ENCODE measurements around the gene TOR4A.

The TOR4A gene

DNA sequence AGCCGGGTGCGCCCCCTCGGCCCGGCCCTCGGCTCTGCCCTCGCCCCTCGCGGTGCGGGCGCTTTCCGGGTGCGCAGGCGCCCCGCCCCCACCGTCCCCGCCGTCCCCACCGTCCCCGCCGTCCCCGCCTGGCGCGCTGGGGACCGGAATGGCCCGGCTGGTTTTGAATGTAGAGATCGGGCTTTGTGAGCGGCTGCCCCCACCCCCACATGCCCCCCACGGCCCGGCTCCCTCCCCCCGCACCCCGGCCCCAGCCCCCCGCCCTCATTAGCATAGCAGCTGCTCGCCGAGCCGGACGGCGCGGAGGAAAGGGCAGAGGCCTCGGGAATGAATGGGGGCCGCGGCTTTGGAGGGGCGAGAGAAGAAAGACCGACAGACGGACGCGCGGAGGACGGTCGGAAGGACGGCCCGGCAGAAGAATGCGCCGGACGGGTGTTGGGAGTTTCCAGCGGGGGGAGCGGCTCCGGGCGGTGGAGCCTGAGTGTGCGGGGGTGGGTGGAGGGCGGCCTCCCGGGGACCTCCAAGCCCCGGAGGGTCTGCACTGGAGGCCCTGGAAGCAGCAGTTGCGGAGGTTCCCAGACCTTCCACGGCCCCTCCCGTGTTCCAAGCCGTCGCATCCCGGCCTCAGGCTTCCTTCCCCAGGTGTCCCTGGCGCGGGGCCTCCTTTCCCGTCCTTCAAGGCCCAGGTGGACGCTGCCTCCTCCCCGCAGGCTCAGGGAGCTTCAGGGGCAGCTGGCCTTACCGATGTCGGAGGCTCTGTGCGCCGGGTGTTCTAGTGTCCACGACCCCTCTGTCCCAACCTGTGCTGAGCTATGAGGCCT, 18.5 kb downstream of the TOR4A start:
- DNase-seq (ENCODE audit: low read depth) = no peak

DNA sequence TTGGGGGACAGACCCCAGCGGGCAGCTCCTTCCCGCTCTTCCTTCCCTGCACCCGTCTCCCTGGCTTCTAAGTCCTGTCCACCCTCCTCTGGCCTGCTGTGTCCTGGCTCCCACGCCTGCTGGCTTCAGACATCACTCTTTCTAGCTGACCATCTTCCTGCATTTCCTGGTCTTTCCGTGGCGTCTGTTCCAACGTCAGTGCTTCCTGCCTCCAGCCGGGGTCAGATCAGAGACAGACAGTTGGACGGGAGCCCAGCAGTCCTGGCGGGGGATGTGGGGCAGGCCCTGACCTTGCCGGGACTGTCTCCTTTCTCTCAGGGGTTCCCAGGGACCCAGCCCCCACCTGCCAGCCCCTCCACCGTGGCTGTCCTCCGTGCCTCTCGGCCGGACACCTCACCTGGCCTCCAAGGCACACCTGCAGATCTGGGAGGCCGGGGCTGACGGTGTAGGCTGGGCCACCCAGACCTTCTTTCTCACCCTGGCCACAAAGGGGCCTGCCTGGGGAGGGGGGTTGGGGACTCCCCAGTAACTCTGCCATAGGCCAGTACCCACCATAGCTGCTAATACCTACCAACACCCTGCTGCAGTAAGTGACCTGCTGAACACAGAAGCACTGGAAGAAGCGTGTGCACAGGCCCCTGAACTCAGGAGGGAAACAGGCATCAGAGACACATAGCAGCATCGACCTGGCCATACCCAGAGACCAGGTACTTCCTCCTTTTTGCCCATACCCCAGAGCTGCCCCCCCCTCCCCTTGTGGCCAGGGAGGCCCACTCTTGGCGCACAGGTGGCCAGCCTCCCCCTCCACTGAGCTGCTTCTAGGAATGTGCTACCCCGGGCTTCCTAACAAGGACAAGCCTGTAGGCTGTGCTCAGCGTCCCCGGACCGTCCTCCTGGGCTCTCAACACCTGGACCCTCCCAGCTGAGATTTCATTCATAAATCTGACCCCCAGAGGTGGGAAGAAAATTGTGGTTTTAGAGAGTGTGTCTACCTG, 19.4 kb downstream of the TOR4A start:
- no peak for DNase-seq (ENCODE audit: low read depth)

DNA sequence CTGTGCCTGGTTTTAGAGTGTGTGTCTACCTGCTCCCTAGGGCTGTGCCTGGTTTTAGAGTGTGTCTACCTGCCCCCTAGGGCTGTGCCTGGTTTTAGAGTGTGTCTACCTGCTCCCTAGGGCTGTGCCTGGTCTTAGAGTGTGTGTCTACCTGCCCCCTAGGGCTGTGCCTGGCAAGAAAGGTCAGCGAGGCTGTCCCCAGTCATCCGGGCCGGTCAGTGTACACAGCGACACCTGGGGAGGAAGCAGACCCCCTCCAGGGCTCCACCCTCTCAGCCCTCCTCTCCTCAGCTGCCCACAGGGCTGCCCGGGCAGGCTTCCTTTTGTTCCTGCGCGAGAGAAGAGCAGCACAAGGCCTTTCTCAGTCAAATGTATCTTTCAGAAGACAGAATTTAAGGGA, 20.4 kb downstream of the TOR4A start:
- DNase-seq (ENCODE audit: low read depth) = no peak

DNA sequence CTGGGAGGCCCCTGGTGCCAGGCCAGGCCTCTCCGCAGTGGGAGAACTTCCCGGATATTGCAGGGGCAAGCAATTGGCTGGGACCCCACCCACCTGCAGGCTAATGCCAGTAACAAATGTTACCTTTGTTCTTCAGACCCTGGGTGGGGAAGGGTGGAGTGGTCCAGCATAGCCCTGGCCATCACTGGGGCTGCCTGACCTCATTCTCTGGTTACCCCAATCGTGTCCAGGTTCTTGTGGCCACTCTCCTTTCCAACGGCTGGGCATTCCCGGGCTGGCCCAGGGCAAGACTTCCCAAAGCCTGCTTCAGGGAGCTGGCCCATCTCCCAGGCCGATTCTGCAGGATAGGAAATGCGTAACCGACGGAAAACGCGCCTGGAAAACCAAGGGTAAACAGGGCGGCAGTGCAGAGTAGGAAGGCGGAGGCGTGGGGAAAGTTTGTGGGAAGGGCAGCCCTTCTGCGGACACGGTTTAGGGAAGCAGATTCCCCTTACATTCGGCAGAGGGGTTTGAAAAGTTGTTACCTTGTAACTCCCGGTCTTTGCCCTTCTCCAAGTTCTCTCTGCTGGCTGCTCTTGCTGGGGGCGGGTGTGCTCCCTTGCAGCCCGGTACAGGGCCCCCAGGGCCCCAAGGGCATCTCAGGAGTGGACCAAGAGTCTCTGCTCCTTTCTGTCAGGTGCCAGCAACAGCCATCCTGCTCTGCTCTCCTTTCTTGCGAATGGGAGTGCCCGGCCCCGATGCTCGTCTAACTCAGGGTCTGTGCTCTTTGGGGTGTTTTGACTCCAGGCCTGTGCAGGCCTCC, 21.1 kb downstream of the TOR4A start:
- DNase-seq (ENCODE audit: low read depth) = no peak

DNA sequence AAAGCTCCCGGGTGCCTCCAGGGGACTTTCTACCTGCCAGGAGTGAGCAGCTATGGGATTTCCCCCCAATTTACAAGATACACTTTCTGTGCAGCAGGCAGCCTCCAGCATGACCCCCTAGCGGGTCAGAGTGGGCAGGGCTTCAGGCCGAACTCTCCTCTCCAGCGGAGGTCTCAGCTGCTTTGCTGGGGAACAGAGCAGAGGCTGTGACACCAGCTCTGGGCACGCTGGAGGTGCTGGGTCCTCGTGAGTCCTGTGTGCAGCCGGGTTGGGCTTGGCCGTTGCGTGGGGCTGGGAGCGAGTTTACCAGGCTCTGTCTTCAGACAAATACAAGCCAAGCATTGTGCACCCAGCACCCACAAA, 21.7 kb downstream of the TOR4A start:
- DNase-seq (ENCODE audit: low read depth) = no peak

DNA sequence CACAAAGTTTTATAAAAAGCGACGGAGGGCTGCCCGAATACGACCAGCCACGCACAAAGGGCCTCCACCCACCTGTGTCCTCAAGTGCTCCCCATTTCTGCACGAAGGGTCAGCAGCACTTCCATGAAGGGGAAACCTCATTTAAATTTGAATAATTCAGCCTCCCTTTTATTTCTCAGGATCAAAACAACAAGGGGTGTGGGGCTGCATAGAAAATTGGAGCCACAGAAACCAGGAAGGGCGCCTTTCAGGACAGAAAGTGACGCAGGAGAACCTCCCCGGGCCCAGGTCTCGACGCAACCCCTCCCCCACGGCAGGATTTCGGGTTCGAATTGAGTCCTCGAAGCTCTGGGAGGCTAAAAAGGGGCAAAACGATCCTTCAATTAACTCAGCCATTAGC, 22.4 kb downstream of the TOR4A start:
- no peak for DNase-seq (ENCODE audit: low read depth)

DNA sequence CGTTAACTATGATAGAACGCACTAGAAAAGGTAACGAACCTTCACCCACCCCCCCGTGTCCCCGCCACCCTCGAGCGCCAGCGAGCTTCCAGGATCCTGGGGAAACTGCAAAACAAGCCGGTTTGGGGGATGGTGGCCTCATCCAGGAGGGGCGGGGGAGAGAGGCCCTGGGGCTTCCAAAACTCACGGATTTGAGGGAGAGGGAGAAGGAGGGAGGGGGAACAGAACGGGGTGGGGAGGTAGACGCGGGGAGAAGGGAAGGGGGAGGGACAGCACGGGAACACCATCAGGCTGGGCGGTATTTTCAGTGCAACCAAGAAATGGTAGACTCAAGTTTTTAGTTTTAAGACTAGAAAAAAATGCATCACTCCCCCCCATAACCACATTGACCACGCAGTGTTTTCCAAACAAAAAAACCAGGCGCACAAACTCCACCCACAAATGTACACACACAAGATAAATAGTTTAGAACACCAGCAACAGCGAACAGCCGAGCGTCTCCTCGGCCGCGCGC, 23.1 kb downstream of the TOR4A start:
- no peak for DNase-seq (ENCODE audit: low read depth)

DNA sequence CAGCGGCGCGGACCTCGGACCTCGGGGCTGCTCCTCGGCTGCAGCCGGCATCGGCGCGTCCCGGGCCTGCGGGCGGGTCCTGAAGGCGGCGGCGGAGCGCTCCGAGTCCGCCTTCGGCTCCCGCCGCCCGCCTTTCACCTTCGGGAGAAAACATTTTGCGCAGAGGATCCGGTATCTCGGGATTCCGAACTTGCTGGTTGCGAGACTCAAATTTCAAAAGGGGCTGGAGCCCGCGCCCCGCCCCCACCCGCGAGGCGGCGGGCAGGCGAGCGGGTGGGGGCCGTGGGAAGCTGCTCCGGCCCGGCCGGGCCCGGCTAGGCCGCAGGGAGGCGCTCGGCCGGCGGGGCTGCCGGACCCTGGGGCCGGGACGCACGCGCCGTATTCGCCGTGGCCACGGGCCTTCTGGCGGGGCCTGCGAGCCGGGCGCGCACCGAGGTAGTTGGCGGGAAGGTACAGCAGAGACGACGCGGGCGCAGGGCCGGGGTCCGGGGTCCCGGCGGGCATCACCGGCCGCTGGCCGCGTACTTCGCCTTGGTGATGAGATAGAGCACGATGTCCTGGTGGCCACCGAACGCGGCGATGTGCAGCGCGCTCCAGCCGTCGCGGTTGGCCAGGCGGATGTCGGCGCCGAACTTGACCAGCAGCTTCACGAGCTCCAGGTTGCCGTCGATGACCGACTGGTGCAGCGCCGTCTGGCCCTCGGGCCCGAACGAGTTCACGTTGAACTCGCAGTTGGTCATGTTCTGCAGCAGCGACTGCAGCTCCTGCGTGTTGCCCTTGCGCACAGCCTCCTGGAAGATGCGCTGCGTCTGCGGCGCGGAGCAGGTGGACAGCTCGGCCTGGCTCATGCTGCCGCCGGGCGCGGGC, 23.8 kb downstream of the TOR4A start:
- no peak for DNase-seq (ENCODE audit: low read depth)

DNA sequence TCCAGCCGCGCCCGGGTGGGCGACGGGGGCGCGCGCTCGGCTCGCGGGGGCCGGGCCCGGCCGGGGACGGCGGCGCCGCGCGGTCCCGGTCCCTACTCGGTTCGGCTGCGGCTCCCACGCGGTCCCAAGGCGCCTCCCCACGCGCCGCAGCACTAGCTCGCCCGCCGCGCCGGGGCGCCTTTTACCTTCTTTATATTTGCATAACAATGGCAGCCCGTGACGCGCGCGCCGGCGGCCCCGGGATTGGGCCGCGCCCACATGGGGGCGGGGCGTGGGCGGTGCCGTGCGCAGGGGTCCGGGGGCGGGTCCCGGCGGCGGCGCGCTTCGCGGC, 24.6 kb downstream of the TOR4A start, which contains the start of gene NRARP:
NRARP (minus strand) TSS at position 154 of the 331 bp plus-strand sequence. CDS start 343 bp downstream, outside the sequence.
- DNase-seq (ENCODE audit: low read depth) = peak; percentile 78

DNA sequence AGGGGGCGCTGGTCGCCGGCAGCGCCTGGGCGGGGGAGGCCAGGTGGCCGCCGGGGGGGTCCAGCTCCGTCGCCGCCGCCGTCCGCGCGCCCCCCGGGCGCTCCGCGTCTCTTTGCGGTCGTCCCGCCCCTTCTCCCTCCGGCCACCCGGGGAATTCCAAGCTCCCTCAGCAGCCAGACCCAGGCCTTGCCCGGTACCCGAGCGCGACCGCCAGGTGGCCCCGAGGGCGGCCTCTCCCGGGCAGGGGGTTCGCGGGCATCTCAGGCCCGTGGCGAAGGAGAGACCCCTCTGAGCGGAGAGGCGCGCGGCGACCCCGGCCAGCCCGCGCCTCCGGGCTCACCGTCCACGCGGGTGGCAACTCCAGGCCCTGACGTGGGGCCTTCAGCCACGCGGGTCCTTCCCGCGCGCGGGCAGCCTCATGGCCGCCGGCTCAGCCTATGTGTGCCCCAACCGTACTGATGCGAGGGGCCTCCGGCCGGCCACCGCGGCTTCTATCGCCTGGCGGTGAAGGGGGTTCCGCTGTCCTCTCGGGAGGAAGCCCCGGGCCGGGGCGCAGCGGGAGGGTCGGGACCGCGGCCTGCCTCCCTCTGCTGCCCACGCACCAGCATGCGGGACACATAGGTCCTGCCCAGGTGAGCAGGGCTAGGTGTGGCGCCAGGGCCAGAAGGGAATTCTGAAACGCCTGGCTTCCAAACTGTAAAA, 25.1 kb downstream of the TOR4A start:
- no peak for DNase-seq (ENCODE audit: low read depth)

DNA sequence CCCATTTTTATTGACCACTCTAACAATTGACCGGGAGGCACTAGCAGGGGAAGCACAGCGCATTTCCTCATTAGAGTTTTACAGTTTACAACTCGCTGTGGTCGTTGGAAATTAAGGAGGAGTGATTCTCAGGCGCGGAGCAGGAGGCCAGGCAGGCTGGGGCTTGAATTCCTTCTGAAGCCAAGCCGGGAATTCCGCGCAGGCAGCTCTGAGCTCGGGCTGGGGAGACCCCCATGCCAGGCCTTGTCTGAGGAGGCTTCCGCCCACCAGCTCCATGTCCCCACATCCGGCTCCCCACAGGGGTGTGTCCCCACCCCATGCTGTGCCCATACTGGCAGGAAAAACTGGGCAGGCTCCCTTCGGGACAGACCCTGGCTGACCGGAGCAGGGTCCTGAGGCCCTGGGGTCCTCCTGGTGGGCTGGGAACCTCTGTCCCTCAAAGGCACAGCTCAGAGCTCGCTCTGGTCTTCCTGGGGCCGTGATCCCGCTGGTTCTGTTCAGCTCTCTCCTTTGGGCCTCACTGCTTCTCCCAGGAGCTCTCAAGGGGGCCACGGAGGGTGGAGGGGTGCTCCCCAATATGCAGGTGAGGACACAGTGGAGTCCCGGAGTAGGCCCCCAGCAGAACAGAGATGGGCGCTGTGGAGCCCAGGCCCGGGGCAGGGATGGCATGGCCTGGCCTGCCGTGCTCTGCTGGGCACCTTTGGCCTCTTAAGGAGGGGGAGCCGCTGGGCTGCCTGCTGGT, 25.8 kb downstream of the TOR4A start:
- DNase-seq (ENCODE audit: low read depth) = no peak

DNA sequence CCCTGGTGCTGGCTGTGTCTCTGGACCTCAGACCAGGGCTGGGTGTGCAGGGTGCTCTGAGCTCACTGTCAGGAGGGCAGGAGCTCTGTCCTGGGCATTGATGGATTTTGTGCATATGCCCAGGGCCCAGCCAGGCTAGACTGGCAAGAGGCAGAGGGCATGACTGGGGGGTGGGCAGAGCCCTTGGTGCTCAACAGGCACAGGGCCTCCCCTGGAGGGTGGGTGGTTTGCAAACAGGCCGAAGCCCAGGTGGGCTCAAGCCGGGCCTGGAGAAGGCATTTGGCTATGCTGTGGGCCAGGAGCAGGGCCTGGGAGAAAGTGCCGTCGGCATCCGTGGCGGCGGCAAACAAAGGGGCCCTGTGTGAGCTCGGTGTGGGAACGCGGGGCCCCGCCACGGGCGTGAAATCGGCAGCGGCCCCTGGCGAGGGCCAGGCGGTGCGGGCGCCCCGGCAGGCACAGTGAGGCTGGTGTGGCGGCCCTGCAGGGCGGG, 26.4 kb downstream of the TOR4A start:
- no peak for DNase-seq (ENCODE audit: low read depth)

DNA sequence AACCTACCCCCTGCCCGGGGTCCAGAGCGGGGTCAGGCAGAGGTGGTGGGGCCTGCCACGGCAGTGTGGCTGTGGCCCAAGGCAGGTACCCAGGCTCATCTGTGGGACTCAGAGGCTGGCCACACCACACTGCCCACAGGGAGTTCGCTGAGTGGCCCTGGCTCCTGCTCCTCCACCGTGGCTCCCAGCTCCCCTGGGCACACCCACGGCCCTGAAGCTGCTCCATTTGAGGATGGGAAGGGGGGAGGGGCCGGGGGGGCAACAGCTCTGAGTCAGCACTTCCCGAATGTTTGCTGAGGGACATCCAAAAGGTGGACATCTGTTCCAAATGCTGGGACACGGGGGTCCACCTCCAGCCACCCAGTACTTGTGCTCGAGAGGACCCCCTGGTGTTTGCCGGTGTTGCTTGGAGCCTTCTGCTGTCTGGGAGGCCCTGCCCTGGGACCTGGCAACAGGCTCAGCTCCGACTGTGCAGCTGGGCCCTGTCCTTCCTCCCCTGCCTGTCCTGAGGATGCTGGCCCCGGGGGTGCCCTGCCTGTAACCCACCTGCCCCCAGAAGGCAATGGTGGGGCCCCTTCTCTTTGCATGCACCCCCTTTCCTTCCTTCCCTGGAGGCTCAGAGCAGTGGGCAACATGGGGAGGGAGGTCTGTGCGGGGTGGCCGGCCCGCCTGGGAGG, 27.0 kb downstream of the TOR4A start:
- DNase-seq (ENCODE audit: low read depth) = no peak

DNA sequence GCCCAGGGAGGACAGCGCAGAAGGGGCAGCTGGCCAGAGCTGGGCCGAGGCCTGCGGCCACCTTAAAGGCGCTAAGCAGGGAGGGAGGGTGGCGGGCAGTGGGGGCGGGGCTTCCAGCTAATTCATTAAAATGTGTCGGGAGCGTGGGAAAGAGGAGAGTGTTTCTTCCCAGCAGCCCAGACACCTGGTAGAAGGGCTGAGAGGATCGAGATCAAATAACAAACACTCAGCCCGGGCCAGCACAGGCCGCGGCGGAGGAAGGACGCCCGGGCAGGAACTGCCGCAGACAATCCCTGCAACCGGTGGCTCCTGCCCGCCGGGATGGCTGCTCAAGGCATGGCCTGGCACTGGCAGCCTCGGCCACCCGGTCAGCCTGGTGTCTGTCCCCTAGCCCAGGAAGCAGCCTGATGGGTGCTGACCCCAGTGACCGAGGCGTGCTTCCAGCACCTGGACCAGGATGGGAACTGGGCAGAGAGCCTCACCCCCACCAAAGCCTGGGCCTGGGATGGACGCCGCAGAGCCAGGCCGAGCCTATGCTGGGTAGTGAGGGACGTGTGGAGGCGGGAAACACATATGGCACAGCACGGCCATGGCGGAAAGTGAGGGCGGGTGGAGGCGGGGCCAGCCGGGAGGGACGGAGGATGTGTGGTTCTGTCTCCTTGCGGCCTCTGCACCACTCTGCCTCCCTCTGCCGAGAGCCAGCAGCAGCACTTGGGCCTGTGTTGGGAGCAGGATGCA, 27.7 kb downstream of the TOR4A start:
- peak; percentile 23 for DNase-seq (ENCODE audit: low read depth)

DNA sequence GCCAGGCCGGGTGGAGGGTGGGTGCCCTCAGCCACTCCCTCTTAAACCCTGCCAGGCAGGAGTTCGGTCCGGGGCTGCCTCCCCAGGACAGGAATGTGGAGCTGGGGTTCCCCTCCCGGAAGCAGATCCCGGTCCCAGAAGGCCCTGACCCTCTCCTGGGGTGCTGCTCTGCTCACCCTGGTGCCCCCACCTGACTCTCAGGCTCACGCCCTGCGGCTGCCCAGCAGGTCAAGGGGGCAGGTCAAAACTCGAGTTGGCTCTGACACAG, 28.2 kb downstream of the TOR4A start:
- DNase-seq (ENCODE audit: low read depth) = no peak

DNA sequence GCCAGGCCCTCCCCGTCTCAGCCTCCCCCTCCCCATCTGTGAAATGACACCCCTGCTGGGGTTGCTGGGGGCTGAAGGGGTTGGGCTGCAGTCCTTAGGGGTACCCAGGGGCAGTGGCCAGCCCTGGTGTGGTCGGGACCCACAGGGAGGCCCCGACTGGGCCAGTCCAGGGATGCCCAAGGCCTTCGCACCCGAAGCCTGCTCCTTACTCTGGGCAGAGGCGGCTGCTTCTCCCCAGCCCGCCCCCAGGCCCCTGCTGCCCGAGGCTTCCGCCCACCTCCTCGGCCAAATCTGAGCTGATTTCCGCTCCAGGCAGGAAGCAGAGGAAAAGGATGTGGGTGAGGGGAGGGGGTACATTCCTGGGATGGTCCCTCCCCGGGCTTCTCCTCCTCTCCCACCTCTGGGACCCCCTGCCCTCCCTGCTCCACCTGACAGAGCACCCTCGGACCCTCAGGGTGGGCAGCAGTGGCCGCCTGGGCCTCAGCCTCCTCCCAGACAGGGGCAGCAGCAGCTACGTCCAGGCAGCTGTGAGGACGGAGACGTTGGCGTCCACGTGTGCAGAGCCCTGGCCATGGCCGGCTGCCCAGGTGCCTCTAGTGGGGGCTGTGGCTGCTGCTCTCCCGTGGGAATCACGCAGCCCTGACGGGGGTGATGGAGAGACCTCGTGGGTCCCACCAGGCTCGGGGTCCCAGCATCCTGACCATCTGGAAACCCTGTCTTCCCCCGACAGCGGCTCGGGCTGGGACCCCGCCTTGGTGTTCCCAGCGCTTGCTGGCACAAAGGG, 28.7 kb downstream of the TOR4A start:
- DNase-seq (ENCODE audit: low read depth) = no peak

DNA sequence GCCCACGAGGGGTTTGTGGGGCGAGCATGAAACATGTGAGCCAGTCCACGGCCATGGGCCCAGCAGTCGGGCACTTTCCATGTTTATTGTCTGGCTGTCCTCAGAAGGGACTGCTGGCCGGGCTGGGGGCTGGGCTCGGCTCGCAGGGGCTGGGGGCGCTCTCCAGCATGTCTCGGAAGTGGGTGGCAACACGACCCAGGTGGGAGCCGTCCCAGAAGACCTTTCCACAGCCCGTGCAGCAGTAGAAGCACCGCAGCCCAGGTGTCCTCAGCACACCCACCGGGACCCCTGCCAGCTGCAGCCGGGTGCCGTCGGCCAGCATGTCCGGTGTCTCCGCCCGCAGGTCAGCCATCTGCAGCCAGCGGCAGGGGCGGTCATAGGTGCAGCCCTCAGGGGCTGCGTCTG, 29.3 kb downstream of the TOR4A start:
- DNase-seq (ENCODE audit: low read depth) = no peak
